ENCODE results near the gene OR5H1. TPM values are rescaled to one million over a fixed set of nuclear protein-coding genes. Genes with fewer than 3 reads are reported as not detected.

OR5H1 gene
- total RNA-seq, 1 donor from 2014 or later, result not detected

DNA sequence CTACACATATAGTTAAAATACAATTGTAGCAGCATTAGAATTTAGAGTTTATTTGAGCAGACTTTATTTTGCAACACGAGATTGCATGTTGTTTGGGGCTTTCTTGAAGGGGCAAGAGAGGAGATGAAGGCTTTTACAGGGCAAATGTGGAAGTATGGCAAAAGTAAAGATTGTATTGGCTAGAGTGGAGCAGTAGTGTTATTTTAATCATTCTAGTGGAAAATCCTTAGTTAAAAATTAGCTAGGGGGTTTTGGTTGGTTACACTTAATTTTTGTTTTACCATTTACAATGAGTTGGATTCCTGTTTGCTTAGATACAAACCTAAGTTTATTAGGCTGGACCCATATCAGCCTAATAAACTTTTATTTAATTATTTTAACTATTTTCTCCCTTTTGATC lies 40.5 kb downstream of the OR5H1 start:
- no peaks in the 10 kb centered on the region for H3K9me3 ChIP-seq
- no peaks in the 10 kb centered on the region for H3K36me3 ChIP-seq
- no peak overlapping the region for H3K4me3 ChIP-seq
- H3K27me3 ChIP-seq, result no peaks in the 10 kb centered on the region
- intact Hi-C loops (cut with DNase I), result no loop called here
- H3K4me1 ChIP-seq, result no peaks in the 10 kb centered on the region
- no peak for DNase-seq (ENCODE audit: extremely low spot score in 2 of 2)
- TF ChIP-seq, protein P1, sequence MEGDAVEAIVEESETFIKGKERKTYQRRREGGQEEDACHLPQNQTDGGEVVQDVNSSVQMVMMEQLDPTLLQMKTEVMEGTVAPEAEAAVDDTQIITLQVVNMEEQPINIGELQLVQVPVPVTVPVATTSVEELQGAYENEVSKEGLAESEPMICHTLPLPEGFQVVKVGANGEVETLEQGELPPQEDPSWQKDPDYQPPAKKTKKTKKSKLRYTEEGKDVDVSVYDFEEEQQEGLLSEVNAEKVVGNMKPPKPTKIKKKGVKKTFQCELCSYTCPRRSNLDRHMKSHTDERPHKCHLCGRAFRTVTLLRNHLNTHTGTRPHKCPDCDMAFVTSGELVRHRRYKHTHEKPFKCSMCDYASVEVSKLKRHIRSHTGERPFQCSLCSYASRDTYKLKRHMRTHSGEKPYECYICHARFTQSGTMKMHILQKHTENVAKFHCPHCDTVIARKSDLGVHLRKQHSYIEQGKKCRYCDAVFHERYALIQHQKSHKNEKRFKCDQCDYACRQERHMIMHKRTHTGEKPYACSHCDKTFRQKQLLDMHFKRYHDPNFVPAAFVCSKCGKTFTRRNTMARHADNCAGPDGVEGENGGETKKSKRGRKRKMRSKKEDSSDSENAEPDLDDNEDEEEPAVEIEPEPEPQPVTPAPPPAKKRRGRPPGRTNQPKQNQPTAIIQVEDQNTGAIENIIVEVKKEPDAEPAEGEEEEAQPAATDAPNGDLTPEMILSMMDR (IDR thresholded peaks at IDR 0.05), result no peak
- TF ChIP-seq POLR2AphosphoS5 (IDR thresholded peaks at IDR 0.05; ENCODE audit: insufficient read depth in 1 of 2, low read depth in 1 of 2) (no peak), POLR2A (IDR thresholded peaks at IDR 0.05) (no peak)
- no peak overlapping the region for H3K27ac ChIP-seq

DNA sequence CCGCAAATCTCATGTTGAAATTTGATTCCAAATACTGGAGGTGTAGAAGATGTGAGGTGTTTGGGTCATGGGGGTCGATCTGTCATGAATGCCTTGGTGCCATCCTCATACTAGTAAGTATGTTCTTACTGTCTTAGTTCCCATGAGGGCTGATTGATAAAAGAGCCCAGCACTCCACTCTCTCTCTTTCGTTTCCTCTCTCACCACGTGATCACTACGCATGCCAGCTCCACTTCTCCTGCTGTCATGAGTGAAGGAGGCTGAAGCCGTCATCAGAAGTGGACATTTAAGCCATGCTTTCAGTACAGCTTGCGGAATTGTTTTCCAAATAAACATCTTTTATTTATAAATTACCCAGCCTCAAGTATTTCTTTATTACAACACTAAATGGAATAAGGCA lies 42.1 kb downstream of the OR5H1 start:
- Histone ChIP-seq H3K36me3 (no peaks in the 10 kb centered on the region), H3K9me3 (no peaks in the 10 kb centered on the region), H3K4me3 (no peak overlapping the region), H3K4me1 (no peaks in the 10 kb centered on the region), H3K27me3 (no peaks in the 10 kb centered on the region), H3K27ac (no peak overlapping the region)
- DNase-seq (ENCODE audit: extremely low spot score in 2 of 2), result no peak
- TF ChIP-seq POLR2AphosphoS5 (IDR thresholded peaks at IDR 0.05; ENCODE audit: insufficient read depth in 1 of 2, low read depth in 1 of 2) (no peak), POLR2A (IDR thresholded peaks at IDR 0.05) (no peak)
- intact Hi-C loops (cut with DNase I), result no loop called here

GRCh38 chr3:98180319-98180890 lies 49.9 kb downstream of the OR5H1 start:
- Histone ChIP-seq H3K4me3 (no peak overlapping the region), H3K27ac (no peak overlapping the region), H3K9me3 (no peaks in the 10 kb centered on the region), H3K4me1 (no peaks in the 10 kb centered on the region), H3K27me3 (no peaks in the 10 kb centered on the region), H3K36me3 (no peaks in the 10 kb centered on the region)
- DNase-seq (ENCODE audit: extremely low spot score in 2 of 2), result no peak
- intact Hi-C loops (cut with DNase I), result no loop called here
- TF ChIP-seq POLR2A (IDR thresholded peaks at IDR 0.05), result no peak
- TF ChIP-seq POLR2AphosphoS5 (IDR thresholded peaks at IDR 0.05; ENCODE audit: insufficient read depth in 1 of 2, low read depth in 1 of 2), result no peak
- TF ChIP-seq, protein P1 (IDR thresholded peaks at IDR 0.05), result no peak

DNA sequence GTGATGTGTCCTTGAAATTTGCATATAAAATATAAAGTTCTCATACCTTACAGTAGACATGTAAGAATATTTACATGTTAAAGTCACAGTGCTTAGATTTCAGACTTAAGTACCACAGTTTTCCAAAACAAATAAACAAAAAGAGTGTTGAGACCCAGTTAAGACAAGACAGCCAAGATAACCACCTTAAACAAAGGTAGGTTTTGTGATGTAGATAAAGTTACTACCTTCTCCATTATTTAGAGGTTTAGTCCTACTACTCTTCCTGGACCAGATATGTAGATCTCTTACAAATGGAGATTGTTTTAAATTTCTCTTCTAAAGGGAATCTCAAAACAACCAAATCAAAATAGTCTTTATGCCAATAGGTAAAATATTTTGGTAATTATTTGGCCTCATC lies 51.7 kb downstream of the OR5H1 start:
- intact Hi-C loops (cut with DNase I), result no loop called here
- H3K4me1 ChIP-seq, result no peaks in the 10 kb centered on the region
- H3K4me3 ChIP-seq, result no peak overlapping the region
- no peaks in the 10 kb centered on the region for H3K27me3 ChIP-seq
- H3K9me3 ChIP-seq, result no peaks in the 10 kb centered on the region
- H3K36me3 ChIP-seq, result no peaks in the 10 kb centered on the region
- no peak overlapping the region for H3K27ac ChIP-seq
- DNase-seq (ENCODE audit: extremely low spot score in 2 of 2), result no peak
- TF ChIP-seq, protein P1 (IDR thresholded peaks at IDR 0.05), result no peak
- TF ChIP-seq POLR2A (IDR thresholded peaks at IDR 0.05) (no peak), POLR2AphosphoS5 (IDR thresholded peaks at IDR 0.05; ENCODE audit: insufficient read depth in 1 of 2, low read depth in 1 of 2) (no peak)

DNA sequence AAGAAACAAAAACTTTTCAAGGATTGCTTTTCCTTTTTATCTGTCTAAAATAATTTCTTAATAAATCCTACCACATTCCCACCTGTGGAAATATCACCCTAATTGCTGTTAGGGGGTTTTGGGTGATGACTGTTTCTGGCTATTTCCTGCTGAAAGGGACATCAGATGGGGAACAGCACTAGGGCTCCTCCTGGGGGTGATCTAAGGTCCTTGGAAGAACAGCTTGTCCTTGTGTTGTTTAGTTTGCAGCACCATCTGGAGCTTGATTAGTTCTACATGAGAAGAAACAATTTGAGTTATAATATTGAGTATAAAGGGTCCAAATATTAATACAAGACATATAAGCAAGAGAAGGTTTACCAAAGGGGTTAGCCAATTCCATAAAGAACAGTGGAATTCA lies 54.7 kb downstream of the OR5H1 start:
- Histone ChIP-seq H3K4me1 (no peaks in the 10 kb centered on the region), H3K27me3 (no peaks in the 10 kb centered on the region), H3K9me3 (no peaks in the 10 kb centered on the region), H3K4me3 (no peak overlapping the region), H3K27ac (no peak overlapping the region), H3K36me3 (no peaks in the 10 kb centered on the region)
- TF ChIP-seq POLR2A (IDR thresholded peaks at IDR 0.05), result no peak
- no peak for TF ChIP-seq POLR2AphosphoS5 (IDR thresholded peaks at IDR 0.05; ENCODE audit: insufficient read depth in 1 of 2, low read depth in 1 of 2)
- TF ChIP-seq, protein P1 (IDR thresholded peaks at IDR 0.05), result no peak
- intact Hi-C loops (cut with DNase I), result no loop called here
- no peak for DNase-seq (ENCODE audit: extremely low spot score in 2 of 2)

Other genes with a start within 250 kb of the OR5H1 start
- gene RIOX2, start 158.3 kb upstream of the OR5H1 start, total RNA-seq, result 33.4 TPM
- gene GABRR3, start 95.4 kb upstream of the OR5H1 start, total RNA-seq, result not detected
- not detected for gene OR5AC2, start 43.5 kb upstream of the OR5H1 start, total RNA-seq
- gene OR5H14, start 16.8 kb downstream of the OR5H1 start, total RNA-seq, result not detected
- gene OR5H15, start 36.0 kb downstream of the OR5H1 start, total RNA-seq, result not detected
- gene OR5H6, start 133.5 kb downstream of the OR5H1 start, total RNA-seq, result not detected
- gene OR5H2, start 151.8 kb downstream of the OR5H1 start, total RNA-seq, result not detected
- gene OR5K4, start 223.1 kb downstream of the OR5H1 start, total RNA-seq, result not detected

Measured in vagina (tissue), 2 donors.